ENCODE measurements around the gene SPATS2L.
"Not testable (repeated sequence)": the region's sequence is repeated elsewhere in the genome, so short reads cannot be mapped to it uniquely, and the experiment has no call there.

SPATS2L gene

DNA sequence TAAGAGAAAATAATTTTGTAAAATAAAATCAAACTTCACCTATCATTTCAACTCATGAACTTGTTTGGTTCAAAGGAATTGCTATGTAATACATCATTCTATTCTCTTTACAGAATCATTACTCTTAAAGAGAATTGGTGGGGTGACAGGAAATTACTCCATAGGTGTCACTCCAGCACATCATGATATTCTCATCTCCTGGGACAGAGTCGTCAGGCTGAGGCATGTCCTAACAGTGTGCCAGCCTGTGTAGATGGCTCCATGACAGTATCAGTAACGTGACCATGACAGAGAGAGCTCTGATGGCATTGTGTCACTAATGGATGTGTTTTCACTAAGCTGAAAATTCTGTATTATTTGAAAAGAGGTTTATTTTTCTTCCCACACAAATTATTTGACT lies 13.9 kb downstream of the SPATS2L start:
- DNase-seq (ENCODE audit: low spot score) = peak; percentile 56

- DNase-seq (ENCODE audit: low spot score) = no peak
These were observed 14.5 kb downstream of the SPATS2L start for GRCh38 chr2:200320991-200321390.

GRCh38 chr2:200321780-200322534 lies 15.5 kb downstream of the SPATS2L start:
- no peak for DNase-seq (ENCODE audit: low spot score)

DNA sequence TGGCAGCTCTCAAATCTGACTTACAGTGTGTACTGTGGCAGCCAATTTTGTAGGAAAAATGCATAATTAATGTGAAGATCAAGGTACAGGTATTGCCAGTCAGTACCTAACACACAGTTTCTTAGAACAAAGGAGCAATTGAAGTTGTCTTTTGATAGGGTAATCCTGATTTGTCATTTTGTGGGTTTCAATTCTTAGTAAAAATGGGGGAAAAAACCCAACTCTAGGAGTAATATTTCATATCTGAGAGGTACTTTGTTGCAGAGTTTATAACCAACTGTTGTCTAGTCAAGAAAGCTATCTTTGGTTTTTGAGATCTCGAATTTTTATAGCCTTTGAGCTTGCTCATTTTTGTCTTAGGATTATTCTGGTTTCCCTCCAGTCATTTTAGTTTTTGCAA lies 16.1 kb downstream of the SPATS2L start:
- DNase-seq (ENCODE audit: low spot score) = no peak

GRCh38 chr2:200324362-200324761 lies 17.9 kb downstream of the SPATS2L start:
- DNase-seq (ENCODE audit: low spot score) = no peak

GRCh38 chr2:200329384-200329783 lies 22.9 kb downstream of the SPATS2L start:
- DNase-seq (ENCODE audit: low spot score) = no peak

- DNase-seq (ENCODE audit: low spot score) = no peak
These were observed 23.3 kb downstream of the SPATS2L start for GRCh38 chr2:200329798-200330197.

DNA sequence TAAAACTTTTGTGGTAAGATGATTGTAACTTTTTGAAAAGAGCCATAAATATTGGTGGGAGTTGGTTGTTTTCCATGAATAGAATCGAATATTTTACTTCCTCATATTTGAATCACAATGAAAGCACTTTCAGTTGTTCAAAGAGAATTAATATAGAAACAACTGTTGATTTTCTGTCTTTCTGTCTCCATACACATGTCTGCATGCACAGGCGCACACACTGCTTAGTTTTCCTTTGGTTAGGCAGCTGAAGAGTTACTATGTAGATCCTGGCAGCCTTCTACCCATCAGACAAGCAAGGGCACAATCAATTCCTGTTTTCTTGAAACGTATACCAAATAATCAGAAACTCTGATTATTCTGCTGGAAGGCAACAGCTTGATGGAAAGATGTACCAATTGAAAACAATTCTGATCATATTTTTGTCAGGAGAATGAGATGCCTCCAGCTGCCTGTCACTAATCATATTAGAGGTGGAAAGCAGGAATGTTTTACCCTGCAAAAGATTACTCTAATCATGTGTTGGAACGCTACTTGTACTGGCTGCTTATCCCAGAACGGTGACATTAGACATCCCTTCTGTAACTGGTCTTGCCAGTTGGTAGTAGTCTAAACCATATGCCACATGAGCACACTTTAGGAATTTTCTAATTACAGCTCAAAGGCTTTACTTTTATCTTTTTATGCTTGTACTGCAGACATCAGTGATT lies 24.0 kb downstream of the SPATS2L start:
- DNase-seq (ENCODE audit: low spot score) = no peak

DNA sequence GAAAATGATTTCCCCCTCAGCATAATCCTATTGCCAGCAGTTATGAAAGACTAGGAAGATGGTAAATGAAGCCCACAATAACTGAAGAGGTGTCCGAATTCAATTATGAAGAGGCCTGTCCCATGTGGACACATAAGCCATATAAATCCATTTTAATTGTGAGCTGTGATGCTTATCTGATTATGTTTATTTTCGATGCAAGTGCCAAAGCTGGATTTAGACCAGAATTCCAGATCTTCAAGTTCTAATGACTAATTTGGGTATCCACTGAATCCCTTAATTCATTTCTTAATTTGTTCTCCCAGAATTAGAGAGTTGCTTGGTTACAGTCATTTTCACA lies 24.5 kb downstream of the SPATS2L start:
- no peak for DNase-seq (ENCODE audit: low spot score)

GRCh38 chr2:200335657-200336056 lies 29.2 kb downstream of the SPATS2L start:
- DNase-seq (ENCODE audit: low spot score) = peak; percentile 16

DNA sequence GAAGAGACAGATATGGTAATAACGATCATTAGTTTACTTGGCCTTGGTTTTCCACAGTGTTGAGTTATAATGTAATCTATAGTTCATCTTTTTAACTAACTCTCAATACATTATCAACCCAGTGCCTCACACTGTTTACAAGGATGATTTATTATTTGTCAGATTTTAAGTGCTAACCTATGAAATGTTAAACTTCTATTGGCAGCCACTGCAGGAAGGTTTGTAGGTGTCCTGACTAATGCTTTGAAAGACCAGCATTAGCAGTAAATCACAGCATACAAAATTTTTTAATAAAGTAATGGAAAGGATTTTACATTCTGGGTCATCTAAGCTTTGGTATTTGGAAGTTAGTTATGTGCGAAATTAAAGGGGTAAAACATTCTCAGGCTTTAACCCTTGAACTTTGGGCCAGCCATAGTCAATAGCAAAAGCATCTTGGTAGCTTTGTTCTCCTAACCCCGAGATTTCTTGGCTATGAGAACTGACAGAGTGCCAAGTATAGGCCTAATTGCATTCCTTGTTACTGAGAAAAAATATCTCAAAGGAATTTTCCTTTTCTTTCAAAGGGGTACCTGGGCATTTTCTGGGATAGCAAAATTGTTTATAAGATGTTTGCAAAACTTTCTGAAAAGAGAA lies 30.6 kb downstream of the SPATS2L start:
- DNase-seq (ENCODE audit: low spot score) = no peak

DNA sequence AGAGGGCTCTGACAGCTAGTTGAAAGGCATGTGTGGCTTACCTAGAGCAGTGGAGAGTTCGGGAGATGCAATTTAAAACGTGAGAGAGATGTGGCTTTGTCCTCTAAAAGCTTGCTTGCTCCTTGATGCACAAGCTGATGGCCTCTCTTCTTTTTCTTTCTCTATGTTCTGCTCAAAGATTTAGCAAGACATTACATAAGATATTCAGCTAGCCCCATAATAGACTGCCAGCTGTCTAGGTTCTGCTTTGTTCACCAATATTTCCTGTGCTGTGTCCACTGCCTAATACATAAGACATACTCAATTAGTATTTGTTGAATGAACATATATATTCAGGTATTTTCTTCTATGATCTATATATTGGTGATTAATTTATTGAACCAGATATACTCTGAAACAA lies 31.1 kb downstream of the SPATS2L start:
- no peak for DNase-seq (ENCODE audit: low spot score)

- no peak for DNase-seq (ENCODE audit: low spot score)
These were observed 32.2 kb downstream of the SPATS2L start for GRCh38 chr2:200338692-200339091.

GRCh38 chr2:200340508-200341224 lies 34.2 kb downstream of the SPATS2L start:
- no peak for DNase-seq (ENCODE audit: low spot score)

- DNase-seq (ENCODE audit: low spot score) = no peak
These were observed 34.9 kb downstream of the SPATS2L start for GRCh38 chr2:200341376-200341775.

GRCh38 chr2:200342235-200342634 lies 35.7 kb downstream of the SPATS2L start:
- DNase-seq (ENCODE audit: low spot score) = no peak

- DNase-seq (ENCODE audit: low spot score) = no peak
These were observed 36.2 kb downstream of the SPATS2L start for GRCh38 chr2:200342654-200343053.

DNA sequence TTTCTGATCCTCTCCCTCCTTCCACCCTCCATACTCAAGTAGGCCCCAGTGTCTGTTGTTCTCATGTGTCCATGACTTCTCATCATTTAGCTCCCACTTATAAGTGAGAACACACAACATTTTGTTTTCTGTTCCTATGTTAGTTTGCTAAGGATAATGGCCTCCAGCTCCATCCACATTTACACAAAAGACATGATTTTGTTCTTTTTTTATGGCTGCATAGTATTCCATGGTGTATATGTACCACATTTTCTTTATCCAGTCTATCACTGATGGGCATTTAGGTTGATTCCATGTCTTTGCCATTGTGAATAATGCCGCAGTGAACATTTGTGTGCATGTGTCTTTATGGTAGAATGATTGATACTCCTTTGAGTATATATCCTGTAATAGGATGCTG lies 37.7 kb downstream of the SPATS2L start:
- DNase-seq (ENCODE audit: low spot score) = not testable (repeated sequence)

DNA sequence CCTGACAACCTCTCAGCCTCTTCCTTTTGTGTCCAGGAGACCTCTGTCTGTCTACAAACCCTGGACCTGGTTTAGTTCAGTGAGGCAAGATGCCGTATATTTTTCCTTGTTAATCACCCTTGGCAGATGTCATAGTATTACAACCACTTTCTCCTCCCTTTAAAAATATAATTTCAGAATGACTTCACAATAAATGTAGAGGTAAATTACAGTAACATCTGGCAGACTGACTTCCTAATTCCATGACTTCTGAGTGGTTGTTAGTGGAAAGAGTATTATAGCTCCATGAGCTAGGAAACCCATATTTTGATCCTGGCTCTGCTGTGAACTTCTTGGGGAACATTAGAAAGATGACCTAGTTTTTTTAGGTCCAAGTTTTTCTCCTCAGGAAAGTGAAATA lies 39.5 kb downstream of the SPATS2L start:
- no peak for DNase-seq (ENCODE audit: low spot score)

GRCh38 chr2:200347301-200347700 lies 40.8 kb downstream of the SPATS2L start:
- DNase-seq (ENCODE audit: low spot score) = no peak

DNA sequence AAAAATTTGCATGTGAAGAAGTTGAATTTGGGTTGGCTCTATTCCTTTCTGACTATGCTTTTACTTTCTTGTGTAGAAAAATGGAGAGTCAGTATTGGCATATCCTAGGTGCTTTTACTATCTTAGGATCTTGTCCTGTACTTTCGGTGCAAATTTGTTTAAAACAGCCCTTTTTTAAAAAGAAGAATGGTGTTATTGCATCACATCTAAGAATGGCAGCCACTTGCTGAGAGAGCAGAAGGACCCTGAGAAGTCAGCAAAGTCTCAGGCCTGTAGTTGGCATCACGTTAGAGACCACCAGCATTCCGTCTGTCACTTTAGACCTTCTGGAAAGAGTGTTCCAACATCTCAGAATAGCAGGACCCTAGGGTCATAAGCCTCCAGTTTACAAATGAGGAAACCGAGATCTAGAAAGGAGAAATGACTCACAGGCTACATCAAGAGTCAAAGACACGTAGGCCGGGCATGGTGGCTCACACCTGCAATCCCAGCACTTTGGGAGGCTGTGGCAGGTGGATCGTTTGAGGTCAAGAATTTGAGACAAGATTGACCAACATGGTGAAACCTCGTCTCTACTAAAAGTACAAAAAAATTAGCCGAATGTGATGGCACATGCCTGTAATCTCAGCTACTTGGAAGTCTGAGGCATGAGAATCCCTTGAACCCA lies 42.5 kb downstream of the SPATS2L start:
- no peak for DNase-seq (ENCODE audit: low spot score)

- no peak for DNase-seq (ENCODE audit: low spot score)
These were observed 43.4 kb downstream of the SPATS2L start for GRCh38 chr2:200349868-200350267.
